GM21825 (cell line): ENCODE measurements around the gene MEF2D.

ENCODE experiments used
- ATAC-seq: cut with Tn5 transposase; IDR thresholded peaks from one replicate; pipeline ENCODE4 v1.9.1; 2021; ENCODE audit warnings: mild to moderate bottlenecking, moderate library complexity; ENCODE audit not compliant: unreplicated experiment

MEF2D gene

GRCh38 chr1:156430866-156431265 is 69.7 kb downstream of the MEF2D start:
- no peak for ATAC-seq

GRCh38 chr1:156430303-156430702 is 70.3 kb downstream of the MEF2D start:
- ATAC-seq, result no peak

- no peak for ATAC-seq
Observed at GRCh38 chr1:156429313-156430060, 71.1 kb downstream of the MEF2D start.

GRCh38 chr1:156428746-156429288 is 71.8 kb downstream of the MEF2D start:
- ATAC-seq, result no peak

- no peak for ATAC-seq
Observed at GRCh38 chr1:156427957-156428356, 72.6 kb downstream of the MEF2D start.

- ATAC-seq, result no peak
Observed at GRCh38 chr1:156425943-156426342, 74.6 kb downstream of the MEF2D start.

GRCh38 chr1:156424806-156425432 is 75.7 kb downstream of the MEF2D start:
- ATAC-seq, result no peak

GRCh38 chr1:156423422-156424352 is 76.9 kb downstream of the MEF2D start:
- no peak for ATAC-seq

- ATAC-seq, result no peak
Observed at GRCh38 chr1:156422602-156423091, 77.9 kb downstream of the MEF2D start.

GRCh38 chr1:156421939-156422601 is 78.5 kb downstream of the MEF2D start:
- ATAC-seq, result no peak

- peak; percentile 52 for ATAC-seq
Observed at GRCh38 chr1:156421062-156421938, 79.3 kb downstream of the MEF2D start.

GRCh38 chr1:156420205-156421061 is 80.1 kb downstream of the MEF2D start:
- no peak for ATAC-seq

GRCh38 chr1:156419854-156420204 is 80.7 kb downstream of the MEF2D start:
- no peak for ATAC-seq

- ATAC-seq, result no peak
Observed at GRCh38 chr1:156418416-156419070, 82.0 kb downstream of the MEF2D start.

GRCh38 chr1:156417401-156418020 is 83.1 kb downstream of the MEF2D start:
- no peak for ATAC-seq

- no peak for ATAC-seq
Observed at GRCh38 chr1:156416993-156417392, 83.6 kb downstream of the MEF2D start.

GRCh38 chr1:156414461-156415064 is 86.0 kb downstream of the MEF2D start:
- ATAC-seq, result no peak
